ENCODE measurements around the gene UTP4.

GRCh38 chr16:69118994-69119393 lies 13.5 kb upstream of the UTP4 start:
- TF ChIP-seq POLR2A (IDR thresholded peaks at IDR 0.05; ENCODE audit: low read depth, low read length) (no peak), POLR2AphosphoS5 (IDR thresholded peaks at IDR 0.05; ENCODE audit: low read depth, low read length) (no peak), TAF1 (IDR thresholded peaks at IDR 0.05; ENCODE audit: borderline replicate concordance, low read depth, low read length) (no peak)
